HG02571 (cell line): Measurements from ENCODE around the gene SPI1.

Experiments used
- ATAC-seq: cut with Tn5 transposase; IDR thresholded peaks from one replicate; pipeline ENCODE4 v1.9.1; 2021; ENCODE audit warnings: mild to moderate bottlenecking, moderate library complexity; ENCODE audit not compliant: unreplicated experiment

Gene SPI1

DNA sequence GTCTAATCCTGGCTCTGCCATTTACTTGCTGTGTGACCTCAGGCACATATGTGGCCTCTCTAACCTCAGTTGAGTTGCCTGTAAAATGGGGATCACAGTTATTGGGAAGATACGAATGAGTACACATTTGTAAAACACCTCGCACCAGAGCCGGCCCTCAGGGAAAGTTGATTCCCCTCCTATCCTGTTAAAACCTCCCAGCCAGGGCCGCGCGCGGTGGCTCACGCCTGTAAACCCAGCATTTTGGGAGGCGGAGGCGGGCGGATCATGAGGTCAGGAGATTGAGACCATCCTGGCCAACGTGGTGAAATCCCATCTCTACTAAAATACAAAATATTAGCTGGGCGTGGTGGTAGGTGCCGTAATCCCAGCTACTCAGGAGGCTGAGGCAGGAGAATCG lies 18.0 kb downstream of the SPI1 start:
- ATAC-seq = no peak

DNA sequence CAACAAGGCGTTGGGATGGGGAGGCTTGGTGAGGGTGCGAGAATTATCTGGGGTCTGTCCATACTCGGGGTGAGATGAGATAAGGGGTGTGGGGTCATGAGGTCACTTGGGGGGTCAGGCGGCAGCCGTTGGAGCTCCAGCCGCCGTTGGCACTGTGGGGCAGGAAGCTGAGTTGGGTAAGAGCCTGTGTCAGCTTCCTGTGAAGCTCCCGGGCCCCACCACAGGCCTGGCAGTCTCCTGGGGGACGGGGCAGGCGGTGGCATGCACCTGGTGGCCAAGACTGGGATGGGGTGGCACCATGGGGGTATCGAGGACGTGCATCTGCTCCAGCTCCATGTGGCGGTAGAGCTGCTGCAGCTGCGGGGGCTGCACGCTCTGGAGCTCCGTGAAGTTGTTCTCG lies 18.8 kb downstream of the SPI1 start:
- ATAC-seq = no peak

DNA sequence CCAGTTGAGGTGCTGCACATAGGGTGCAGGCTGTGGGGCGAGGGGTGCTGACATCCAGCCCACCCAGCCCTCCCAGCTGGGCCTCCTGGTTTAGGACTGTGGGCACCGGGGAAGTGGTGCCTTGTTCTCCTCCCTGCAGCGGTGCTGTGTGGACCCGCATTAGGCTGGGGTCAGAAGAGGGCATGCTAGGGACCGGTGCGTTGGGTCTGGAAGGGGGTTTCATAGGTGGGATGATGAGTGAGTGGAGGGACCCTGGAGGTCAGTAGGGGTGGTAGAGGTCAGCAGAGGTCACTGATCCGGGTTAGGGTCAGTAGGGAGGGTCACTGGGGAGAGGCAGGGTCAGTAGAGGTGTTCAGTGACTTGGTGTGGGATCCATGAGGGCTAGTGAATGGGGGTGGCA lies 19.2 kb downstream of the SPI1 start:
- no peak for ATAC-seq

DNA sequence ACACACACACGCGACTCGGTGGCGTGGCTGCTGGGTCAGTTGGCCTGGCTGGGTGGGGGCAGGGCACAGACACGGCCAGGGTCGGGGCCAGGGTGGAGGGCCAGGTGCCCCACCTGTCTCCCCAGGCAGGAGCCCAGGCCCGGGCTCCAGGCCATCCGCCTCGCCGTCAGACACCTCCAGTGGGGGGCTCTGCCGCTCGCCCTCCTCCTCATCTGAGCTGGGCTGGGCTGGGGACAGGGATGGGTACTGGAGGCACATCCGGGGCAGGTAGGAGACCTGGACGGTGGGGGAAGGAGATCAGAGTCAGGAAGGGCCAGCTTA lies 19.7 kb downstream of the SPI1 start:
- ATAC-seq = no peak

DNA sequence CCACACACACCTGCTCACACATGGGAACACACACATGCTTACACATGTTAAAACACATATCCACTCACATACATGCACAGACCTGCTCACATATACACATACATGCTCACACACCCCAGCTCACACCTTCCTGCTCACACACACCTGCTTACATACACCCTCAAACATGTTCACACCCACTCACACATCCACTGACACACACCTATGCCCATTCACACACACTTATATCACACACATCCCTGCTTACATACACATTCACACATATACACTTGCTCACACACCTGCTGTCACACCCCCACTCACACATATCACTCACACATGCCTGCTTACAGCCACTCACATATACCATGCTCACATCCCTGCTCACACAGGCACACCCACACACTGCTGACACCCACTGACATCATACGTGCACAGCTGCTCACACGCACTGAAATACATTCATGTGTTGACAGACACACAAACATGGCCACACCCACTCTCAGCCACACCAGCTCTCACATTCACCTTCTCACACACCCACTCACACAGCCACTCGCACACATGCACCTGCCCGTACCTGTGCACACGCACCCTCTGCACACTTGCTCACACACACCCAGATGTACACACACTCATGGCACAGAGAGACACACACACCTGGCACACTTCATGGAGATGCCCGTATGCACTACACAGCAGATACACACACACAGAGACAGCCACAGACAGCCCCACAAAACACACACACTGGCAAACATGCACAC lies 20.2 kb downstream of the SPI1 start:
- no peak for ATAC-seq

DNA sequence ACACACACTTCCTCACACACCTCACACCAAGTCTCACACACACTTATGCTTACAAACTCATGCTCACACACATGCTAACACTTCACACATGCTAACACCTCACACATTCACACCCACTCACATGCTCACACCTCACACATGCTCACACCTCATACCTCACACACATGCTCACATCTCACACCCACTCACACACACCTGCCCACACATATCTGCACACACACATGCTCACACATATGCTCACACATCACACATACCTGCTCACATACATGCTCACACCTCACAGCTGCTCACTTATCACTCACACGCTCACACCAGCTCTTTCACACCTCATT lies 21.4 kb downstream of the SPI1 start:
- no peak for ATAC-seq

DNA sequence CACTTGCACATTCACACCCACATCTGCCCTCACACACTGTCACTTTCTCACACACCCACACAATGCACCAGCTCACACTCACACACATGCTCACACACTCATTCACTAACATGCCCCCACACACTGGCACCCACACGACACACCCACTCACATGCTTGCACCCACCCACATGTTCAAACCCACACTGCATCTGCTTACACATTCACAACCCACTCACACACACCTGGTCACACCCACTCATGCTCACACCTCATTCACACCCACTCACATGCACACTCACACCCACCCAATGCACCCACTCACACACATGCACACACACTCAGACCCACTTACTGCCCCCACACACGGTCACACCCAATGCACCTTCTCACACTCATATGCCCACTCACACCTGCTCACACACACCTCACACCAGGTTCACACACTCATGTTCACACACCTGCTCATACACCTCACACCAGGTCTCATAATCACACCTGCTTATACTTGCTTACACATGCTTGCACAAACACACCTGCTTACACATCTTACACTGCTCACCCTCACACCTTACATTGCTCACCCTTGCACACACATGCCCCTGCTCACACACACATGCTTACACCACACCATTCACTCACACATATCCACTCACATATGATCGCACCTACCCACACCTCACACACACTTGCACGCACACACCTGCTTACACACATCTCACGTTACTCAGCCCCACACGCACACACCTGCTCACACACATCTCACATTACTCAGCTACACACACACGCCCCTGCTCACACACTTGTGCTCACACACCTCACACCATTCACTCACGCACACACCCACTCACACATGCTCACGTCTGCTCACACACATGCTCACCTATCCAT lies 22.0 kb downstream of the SPI1 start:
- no peak for ATAC-seq

DNA sequence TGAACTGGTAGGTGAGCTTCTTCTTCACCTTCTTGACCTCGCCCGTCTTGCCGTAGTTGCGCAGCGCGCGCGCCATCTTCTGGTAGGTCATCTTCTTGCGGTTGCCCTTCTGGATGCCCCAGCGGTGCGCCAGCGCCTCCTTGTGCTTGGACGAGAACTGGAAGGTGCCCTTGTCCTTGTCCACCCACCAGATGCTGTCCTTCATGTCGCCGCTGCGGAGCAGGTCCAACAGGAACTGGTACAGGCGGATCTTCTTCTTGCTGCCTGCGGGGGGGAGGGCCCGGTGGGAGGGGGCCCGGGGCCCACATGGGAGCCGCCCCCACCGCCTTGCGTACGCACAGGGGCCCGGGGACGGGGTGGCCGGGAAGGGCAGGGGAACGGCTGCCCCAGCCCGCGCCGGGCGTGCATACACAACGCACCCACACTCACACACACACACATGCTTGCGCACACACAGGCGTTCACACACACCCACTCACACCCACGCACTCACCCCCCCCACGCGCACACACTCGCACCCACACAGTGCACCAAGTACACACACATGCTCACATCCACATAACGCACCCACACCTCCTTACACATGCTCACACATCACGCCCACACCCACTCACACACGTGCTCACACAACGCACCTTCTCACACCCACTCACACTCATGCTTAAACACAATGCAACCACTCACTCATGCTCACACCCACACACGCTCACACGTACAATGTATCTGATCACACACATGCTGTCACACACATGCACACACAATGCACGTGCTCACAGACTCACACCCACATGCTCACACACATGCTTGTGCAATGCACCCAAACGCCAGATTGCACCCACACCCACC lies 22.8 kb downstream of the SPI1 start:
- ATAC-seq = no peak

DNA sequence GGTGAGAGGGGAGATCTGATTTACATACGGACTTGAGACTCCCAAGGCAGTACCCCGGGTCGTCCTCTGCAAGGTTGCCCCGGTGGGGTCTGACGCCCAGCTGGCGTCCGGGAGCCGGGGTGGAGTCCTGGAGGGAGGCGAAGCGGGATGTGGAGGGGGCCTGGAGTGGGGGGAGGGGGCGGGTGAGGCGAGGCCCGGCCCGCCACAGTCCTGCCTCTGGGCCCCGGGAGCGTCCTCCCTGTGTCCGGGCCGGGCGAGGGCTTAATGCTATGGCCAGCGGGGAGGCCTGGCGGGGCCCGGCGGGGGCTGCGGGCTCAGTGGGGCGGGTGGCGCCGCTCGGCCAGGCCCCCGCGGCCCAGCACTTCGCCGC lies 23.4 kb downstream of the SPI1 start:
- ATAC-seq = no peak

DNA sequence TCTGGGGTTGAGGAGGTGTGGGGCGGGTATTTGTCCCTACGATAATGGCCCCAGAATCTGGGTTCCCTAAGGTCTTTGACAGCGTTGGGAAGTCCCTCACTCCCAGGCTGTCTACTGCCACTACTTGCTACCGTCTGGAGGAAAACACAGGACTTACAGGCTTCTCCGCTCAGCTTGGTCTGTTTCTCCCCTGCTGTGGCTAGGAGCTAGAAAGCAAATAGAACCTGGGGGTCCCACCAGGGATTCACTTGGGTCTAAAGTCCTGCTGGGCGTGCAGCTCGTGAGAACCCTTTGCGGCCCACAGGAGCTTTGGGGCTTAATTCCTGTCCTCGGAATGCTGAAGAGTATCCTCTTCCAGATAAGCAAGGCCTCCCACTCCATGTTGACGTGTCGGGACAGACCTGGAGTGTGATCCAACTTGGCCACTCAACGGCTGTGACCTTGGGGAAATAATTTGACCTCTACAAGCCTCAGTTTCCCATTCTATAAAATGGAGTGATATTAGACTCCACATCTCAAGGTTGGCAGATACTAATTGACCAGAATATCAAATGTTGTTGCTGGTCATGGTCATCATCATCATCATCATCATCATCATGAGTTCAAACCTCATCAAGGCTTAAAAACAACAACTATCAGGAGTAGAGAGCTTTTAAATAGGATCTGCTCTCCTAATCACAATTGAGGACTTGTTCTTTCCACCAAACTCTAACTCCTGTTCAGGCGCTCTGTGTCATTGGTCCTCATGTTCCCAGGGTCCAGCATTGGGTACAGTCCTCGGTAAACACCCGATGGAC lies 24.2 kb downstream of the SPI1 start:
- no peak for ATAC-seq

DNA sequence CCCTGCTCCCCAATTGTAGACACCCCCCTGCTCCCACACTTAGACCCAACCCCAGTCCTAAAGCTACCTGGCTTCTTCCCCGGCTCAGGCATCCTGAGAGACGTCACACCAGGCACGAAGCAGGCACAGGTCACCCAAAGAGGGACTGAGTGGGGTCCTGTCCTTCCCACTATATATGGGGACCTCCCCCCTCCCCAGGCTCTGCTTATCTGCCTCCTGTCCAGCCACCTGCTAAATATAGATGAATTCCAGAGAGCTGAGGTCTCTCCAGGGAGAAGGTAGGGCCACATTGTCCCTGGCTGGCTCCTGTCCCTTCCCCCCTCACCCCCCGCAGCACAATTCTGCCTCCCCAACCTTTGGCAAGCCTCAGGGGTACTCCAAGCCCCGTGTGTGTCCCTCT lies 25.8 kb downstream of the SPI1 start, which contains the start of gene MYBPC3:
Gene MYBPC3 (minus strand): TSS at position 147 of the 400 bp plus-strand sequence. CDS start 55 bp downstream, at position 92.
- no peak for ATAC-seq

DNA sequence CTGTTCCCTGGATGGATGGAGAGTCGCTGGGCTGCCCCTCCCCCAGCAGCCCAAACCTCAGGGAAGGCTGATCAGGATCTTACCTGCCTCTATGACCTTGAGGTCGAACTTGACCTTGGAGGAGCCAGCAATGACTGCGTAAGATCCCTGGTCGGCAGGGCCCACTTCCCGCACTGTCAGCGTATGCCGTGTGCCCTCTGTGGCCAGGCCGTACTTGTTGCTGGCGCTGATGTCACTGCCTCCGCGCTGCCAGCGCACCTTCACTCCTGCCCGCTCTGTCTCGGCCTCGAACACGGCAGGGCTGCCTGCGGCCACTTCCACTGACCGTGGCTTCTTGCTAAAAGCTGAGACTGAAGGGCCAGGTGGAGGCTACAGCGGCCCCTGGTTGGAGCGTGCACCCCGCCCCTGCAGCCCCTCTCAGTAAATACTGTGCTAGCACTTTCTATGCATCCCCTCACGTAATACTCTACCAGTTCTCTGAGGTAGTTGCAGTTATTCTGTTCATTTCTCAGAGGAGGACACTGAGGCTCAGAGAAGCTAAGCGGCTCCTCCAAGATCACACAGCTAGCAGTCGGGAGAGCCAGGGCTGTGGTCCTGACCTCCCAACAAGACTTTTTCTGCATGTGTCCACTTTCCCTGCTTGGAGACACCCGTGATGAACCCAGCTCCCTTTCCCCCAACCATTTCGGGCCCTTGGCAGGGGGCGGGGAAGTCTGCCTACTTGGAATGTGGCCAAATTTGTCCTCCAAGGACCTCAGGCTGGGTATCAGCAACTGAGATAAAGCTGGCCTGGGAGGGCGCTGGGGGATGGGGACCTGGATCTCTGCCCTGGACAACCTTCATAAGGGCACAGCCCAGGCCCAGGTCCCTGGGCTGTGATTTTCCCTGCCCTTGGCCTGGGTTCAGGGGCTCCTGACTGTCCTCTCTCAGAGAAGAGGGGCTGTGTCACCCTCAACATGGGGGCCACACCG lies 26.9 kb downstream of the SPI1 start:
- ATAC-seq = no peak

DNA sequence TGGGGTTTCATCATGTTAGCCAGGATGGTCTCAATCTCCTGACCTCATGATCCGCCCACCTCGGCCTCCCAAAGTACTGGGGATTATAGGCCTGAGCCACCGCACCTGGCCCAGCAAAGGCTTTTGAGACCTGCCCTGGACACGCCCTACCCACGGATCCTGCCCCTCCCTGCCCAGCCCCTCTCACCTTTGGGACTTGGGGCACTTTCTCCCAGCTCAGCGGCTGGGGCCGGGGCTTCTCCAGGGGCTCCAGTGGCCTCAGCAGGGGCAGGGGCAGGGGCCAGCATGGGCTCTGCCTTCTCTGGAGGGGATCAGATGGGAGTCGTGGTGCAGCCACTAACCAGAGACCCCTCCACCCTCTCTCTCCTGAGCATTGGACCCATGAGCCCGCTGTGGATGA lies 28.0 kb downstream of the SPI1 start:
- ATAC-seq = no peak

DNA sequence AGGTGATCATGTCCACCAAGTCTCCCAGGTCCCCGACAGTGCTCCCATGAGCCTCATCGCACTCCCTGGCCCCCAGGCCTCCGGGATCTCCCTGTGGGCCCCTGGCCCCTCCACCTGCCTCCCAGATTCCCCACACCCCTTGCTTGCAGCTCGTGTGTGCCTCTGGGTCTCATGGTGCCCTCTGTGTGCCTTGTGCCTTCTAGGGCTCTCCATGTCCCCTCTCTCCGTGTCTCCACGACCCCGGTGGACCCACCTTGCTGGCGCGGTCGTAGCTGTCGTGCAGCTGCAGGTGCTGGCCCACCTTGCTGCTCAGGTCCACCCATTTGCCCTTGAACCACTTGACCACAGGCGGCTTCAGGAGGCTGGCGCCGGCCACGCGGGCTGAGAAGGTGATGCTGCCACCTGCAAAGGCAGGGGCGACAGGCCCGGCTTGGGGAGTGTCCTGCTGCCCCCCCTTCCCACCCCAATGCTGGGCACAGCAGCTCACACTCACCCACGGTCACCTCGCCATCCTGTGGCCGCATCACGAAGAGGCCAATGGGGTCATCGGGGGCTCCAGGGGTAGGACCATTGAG lies 28.7 kb downstream of the SPI1 start:
- no peak for ATAC-seq

DNA sequence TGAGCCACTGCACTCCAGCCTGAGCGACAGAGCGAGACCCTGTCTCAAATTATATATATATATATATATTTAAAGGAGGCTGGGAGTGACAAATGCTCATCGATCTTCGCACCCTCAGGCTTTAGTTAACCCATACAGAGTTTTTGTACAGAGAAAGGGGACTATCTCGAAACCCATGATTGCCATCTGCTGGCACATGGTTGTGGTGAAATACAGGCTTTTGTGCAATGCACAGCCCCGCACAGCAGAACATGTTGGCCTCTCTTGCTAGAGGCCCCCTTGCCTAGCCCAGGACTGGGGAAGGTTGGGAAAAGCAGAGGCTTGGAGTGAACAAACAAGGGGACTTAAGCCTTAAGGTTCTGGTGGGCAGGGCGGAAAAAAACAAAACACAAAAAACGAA lies 29.5 kb downstream of the SPI1 start:
- ATAC-seq = no peak

DNA sequence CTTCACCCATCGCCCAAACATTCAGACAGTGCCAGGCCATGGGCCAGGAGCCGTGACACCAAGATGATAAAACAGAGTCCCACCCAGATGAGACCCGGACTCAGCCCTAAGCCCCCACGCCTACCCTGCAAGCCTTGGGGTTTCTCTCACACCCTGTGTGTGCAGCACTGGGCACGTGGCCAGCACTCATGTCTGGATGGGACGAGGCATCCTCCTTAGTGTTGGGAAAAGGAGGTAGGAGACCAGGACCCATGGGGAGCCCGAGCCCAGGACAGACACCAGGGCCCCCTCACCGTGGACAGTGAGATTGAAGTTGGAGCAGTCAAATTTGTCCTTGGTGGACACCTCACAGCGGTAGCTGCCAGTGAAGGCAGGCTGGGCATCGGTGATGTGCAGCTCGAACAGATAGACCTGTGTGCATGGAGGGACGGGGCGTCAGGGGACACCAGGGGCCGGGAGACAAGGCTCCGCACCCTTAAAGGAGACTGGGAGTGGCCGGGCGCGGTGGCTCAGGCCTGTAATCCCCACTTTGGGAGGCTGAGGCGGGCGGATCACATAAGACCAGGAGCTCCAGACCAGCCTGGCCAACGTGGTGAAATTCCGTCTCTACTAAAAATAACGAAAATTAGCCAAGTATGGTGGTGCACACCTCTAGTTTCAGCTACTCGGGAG lies 30.1 kb downstream of the SPI1 start:
- no peak for ATAC-seq

DNA sequence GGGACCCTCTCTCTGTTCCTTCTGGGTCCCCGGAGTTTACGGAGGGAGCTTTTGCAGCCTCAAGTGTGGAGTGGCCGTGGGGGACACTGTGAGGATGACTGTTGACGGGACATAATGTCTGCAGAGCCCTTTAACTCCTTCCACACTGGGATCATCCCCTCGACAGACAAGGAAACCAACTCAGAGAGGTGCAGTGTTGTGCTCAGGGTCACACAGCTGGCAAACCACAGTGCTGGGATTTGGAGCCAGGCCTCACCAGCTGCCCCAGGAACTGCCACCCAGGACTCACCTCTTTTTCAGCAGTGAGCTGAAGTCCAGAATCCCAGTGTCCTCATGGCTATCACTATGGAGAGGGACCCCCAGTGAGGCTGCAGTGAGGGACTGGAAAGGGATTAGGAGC lies 31.2 kb downstream of the SPI1 start:
- ATAC-seq = no peak

DNA sequence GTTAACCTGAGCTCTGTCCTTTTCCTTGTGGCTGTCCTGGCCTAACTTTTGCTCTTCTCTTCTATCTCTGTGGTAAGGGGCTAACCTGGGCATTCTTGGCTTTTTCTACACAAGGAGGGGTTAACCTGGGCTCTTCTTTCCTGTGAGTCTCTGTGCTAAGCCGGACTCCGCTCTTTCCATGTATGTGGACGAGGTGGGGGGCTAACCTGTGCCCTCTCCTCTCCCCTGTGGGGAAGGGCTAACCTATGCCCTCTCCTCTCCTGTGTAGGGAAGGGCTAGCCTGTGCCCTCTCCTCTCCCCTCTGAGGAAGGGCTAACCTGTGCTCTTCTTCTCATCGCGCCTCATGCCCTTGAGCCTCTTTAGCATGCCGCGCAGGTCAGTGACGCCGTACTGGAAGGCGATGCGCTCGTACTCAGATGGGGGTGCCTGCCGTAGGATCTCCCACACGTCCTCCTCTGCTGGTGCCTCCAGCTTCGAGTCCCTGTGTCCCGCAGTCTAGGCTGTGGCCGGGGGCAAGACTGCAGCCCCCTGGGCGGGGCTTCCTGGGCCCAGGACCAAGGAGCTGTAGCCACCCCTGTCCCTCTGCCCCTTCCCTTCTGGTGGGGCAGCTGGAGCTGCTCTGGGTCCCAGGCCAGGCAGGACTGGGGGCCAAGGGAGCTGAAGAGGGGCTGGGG lies 32.3 kb downstream of the SPI1 start:
- ATAC-seq = no peak
